Right kidney (tissue), 1 donor: ENCODE measurements around the gene FANCL.
"Not testable (repeated sequence)": the region's sequence is repeated elsewhere in the genome, so short reads cannot be mapped to it uniquely, and the experiment has no call there.

Experiments used
- DNase-seq: peaks from one replicate; pipeline ENCODE4 v3.0.0-alpha.2; 2016

Gene FANCL

GRCh38 chr2:58210951-58211568, 30.1 kb downstream of the FANCL start:
- DNase-seq, result not testable (repeated sequence)

DNA sequence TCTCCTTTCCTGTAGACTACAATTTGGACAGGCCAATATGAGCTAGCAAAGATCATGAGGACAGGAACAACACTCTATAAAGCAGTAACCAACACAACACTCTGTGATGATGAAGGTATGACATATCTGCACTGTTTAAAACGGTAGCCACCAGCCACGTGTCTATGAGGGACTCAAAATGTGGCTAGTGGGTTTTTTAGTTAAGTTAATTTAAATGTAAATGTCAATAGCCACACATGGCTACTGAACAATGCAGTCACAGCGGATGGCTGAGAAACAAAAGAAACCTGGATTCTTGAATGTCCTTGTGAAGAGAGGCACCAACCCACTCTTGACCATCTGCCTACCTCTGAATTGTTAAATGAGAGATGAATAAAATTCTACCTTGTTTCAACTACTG, 33.9 kb downstream of the FANCL start:
- DNase-seq, result no peak

- DNase-seq, result no peak
Observed at GRCh38 chr2:58206785-58207184, 34.3 kb downstream of the FANCL start.

GRCh38 chr2:58204195-58204959, 36.7 kb downstream of the FANCL start:
- no peak for DNase-seq

- DNase-seq, result no peak
Observed at GRCh38 chr2:58203018-58203417, 38.1 kb downstream of the FANCL start.

DNA sequence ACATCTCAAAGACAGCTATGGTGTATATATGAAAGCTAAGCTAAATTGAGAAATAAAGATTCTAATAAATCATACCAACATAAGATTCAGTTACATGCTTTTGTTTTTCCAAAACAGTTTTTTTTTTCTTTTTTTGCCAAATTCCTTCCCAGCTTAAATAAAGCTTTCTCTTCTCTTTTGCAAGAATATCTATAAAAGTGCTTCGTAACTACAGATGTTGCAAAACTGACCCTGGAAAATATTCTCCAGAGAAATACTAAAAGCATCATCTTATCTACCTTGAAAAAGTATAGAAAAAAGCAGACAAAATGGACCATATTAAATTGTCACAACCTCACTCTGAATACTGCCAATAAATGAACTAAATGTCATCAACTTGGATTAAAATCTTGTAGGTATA, 38.7 kb downstream of the FANCL start:
- no peak for DNase-seq

DNA sequence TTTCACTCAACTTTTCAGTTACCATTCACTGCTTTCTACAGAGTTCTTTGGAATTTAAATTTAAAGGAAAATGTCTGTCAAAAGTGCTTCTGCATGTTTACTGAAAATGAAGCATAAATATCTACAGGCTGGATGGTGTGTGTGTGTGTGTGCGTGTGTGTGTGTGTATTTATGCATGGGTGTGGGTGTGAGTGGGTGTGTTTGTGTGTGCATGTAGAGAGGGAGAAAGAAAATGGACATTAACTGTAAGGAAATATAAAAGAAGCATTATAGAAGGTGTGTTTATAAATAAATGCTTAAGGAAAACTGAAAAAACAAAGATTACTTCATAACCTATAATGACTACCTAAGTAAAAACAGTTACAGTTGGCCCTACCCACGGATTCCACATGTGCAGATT, 43.2 kb downstream of the FANCL start:
- no peak for DNase-seq

DNA sequence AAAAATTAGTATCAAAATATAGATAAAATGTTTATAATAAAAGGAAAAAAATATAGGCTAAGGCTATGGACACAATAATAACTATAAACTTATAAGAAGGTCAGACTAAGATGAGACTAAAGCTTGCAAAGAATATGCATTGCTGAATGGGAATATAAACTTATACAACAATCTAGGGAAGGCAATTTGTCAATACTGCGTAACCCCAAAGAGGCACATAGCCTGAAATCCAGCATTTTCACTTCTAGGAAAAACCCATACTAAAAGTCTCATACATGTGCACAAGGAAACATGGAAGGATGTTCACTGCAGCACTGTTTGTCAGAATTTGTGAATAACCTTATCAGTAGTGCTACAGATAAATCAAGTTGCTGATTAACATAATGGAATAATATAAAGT, 45.5 kb downstream of the FANCL start:
- DNase-seq, result no peak

GRCh38 chr2:58194458-58194857, 46.7 kb downstream of the FANCL start:
- no peak for DNase-seq

GRCh38 chr2:58187022-58187421, 54.1 kb downstream of the FANCL start:
- DNase-seq, result not testable (repeated sequence)

GRCh38 chr2:58186501-58186900, 54.6 kb downstream of the FANCL start:
- no peak for DNase-seq

GRCh38 chr2:58182527-58182926, 58.6 kb downstream of the FANCL start:
- no peak for DNase-seq

DNA sequence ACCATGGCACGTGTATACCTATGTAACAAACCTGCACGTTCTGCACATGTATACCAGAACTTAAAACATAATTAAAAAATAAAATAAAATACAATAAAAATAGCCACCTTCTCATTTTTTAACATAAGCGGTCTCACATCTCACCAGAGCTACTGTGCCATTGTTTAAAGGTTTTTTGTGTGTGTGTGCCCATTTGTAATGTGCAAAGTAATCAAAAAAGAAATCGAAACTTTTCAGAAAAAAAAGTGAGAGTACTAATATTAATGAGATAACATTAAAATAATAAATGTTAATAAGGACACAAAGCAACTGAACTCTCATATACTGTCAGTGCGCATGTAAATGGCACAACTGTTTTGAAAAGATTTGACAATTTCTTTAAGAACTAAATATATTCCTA, 60.5 kb downstream of the FANCL start:
- DNase-seq, result no peak

DNA sequence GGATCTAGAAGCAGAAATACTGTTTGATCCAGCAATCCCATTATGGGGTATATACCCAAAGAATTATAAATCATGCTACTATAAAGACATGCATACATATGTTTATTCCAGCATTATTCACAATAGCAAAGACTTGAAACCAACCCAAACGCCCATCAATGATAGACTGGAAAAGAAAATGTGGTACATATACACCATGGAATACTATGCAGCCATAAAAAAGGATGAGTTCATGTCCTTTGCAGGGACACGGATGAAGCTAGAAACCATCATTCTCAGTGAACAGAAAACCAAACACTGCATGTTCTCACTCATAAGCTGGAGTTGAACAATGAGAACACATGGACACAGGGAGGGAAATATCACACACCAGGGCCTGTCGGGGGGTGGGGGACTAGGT, 61.0 kb downstream of the FANCL start:
- not testable (repeated sequence) for DNase-seq

DNA sequence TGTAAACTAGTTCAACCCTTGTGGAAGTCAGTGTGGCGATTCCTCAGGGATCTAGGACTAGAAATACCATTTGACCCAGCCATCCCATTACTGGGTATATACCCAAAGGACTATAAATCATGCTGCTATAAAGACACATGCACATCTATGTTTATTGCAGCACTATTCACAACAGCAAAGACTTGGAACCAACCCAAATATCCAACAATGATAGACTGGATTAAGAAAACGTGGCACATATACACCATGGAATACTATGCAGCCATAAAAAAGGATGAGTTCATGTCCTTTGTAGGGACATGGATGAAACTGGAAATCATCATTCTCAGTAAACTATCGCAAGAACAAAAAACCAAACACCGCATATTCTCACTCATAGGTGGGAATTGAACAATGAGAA, 63.9 kb downstream of the FANCL start:
- not testable (repeated sequence) for DNase-seq

DNA sequence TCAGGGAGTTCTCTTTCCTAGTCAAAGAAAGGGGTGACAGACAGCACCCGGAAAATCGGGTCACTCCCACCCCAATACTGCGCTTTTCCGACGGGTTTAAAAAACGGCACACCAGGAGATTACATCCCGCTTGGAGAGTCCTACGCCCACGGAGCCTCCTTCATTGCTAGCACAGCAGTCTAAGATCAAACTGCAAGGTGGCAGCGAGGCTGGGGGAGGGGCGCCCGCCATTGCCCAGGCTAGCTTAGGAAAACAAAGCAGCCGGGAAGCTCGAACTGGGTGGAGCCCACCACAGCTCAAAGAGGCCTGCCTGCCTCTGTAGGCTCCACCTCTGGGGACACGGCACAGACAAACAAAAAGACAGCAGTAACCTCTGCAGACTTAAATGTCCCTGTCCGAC, 69.3 kb downstream of the FANCL start:
- DNase-seq, result not testable (repeated sequence)

- DNase-seq, result not testable (repeated sequence)
Observed at GRCh38 chr2:58170334-58170933, 70.7 kb downstream of the FANCL start.

DNA sequence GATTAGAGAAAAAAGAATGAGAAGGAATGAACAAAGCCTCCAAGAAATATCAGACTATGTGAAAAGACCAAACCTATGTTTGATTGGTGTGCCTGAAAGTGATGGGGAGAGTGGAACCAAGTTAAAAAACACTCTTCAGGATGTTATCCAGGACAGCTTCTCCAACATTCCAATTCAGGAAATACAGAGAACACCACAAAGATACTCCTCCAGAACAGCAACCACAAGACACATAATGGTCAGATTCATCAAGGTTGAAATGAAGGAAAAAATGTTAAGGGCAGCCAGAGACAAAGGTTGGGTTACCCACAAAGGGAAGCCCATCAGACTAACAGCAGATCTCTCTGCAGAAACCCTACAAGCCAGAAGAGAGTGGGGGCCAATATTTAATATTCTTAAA, 71.3 kb downstream of the FANCL start:
- DNase-seq, result not testable (repeated sequence)

GRCh38 chr2:58168130-58168529, 73.0 kb downstream of the FANCL start:
- DNase-seq, result not testable (repeated sequence)

DNA sequence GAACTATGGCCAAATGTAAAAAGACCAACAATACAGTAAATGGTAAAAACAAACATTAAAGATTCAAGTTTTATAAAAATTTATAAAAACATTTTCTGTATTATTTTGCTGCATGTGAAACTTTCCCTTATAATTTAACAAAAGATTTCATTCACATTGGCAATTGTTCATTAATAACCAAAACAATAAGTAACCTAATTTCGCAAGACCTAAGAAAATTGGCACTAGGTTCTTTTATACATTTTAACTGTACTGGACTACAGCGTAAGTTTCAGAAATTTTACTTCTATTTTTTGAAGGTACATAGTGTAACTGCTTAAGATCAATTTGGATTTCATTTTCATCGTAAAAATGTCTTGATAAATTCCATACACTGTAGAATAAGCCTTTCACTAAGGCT, 77.2 kb downstream of the FANCL start:
- DNase-seq, result no peak

DNA sequence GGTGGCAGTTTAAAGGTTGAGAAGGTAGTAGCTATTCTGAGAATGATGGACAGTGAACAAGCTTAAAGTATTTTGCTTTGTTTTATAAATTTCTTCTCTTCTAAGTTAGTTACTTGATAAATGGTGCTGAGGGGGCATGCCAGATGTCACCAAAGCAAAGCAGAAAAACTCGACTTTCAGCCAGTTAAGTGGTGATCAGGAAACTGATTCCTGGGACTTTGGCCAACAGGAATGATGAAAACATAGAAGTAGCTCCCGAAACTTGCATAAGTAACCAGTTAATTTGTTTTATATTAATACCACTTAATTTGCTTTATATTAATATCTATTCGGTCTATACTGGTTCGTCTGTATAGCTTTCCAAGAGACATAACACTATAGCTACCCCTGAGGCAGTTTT, 82.6 kb downstream of the FANCL start:
- no peak for DNase-seq

DNA sequence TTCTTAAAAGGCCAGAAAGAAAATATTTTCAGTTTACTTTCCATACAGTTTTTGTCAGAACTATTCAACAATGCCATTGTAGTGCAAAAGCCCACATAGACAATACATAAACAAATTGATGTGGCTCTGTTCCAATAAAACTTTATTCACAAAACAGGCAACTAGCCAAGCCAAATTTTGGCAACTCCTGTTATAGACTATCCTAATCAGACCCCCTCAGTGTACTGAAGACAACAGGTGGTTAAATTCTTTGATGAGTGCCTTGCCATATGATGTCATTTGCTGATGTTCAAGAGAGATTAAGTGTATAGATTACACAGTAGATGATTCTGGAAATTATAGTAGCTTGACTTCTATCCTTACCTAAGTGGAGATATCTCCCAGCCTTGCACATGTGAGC, 83.4 kb downstream of the FANCL start:
- no peak for DNase-seq

- no peak for DNase-seq
Observed at GRCh38 chr2:58156780-58157179, 84.3 kb downstream of the FANCL start.
